WTC11 (cell line): ENCODE results near the gene TMED5. TPM values are rescaled to one million over a fixed set of nuclear protein-coding genes. Genes with fewer than 3 reads are reported as not detected.
A peak's percentile ranks its signal among the peaks of the same experiment; 100 is the strongest.

ENCODE experiments used
- ATAC-seq: fragments of 200-7000 bp; cut with Tn5 transposase; 2 replicates; pipeline ENCODE4 v1.10.0; 2021; ENCODE audit warnings: mild to moderate bottlenecking, moderate library complexity
- CTCF ChIA-PET: fragments of 300-600 bp; sonication (Branson Sonifier 250); formaldehyde crosslinking; loops from one replicate; lab custom pipeline; 2021; ENCODE audit warnings: antibody characterized with exemption; lab: Charles Lee
- POLR2A ChIA-PET: fragments of 350-600 bp; sonication (Branson Sonifier 250); formaldehyde crosslinking; loops from one replicate; lab custom pipeline; 2021; ENCODE audit warnings: antibody characterized with exemption; lab: Charles Lee
- DNase-seq: peaks from one replicate; pipeline ENCODE4 v3.0.0; 2021; ENCODE audit warnings: low spot score
- H3K27ac Mint-ChIP-seq: 2 replicates; pipeline ENCODE4 v1.8.0; 2021; ENCODE audit warnings: mixed read lengths
- H3K27me3 Mint-ChIP-seq: 2 replicates; pipeline ENCODE4 v1.8.0; 2021; ENCODE audit warnings: low read depth, mild to moderate bottlenecking, moderate library complexity, mixed read lengths
- H3K36me3 Mint-ChIP-seq: 2 replicates; pipeline ENCODE4 v1.8.0; 2021; ENCODE audit warnings: mixed read lengths
- H3K4me1 Mint-ChIP-seq: 2 replicates; pipeline ENCODE4 v1.8.0; 2022; ENCODE audit warnings: mixed read lengths
- H3K4me3 Mint-ChIP-seq: 2 replicates; pipeline ENCODE4 v1.8.0; 2021; ENCODE audit warnings: mild to moderate bottlenecking, moderate library complexity, mixed read lengths
- H3K9me3 Mint-ChIP-seq: 2 replicates; pipeline ENCODE4 v1.8.0; 2021; ENCODE audit warnings: mixed read lengths
- ATF3 ChIP-seq: sonication (generic); formaldehyde crosslinking; conservative IDR thresholded peaks from 2 replicates; pipeline ENCODE4 v1.8.1; 2022; ENCODE audit warnings: mild to moderate bottlenecking, missing genetic modification reagents
- CBFB ChIP-seq: sonication (generic); formaldehyde crosslinking; IDR thresholded peaks from 2 replicates; pipeline ENCODE4 v1.8.1; 2022; ENCODE audit warnings: mild to moderate bottlenecking, low read depth, missing genetic modification reagents
- CREB1 ChIP-seq: sonication (generic); formaldehyde crosslinking; IDR thresholded peaks from 2 replicates; pipeline ENCODE4 v1.8.0; 2023; ENCODE audit warnings: mild to moderate bottlenecking, missing genetic modification reagents
- CREM ChIP-seq: sonication (generic); formaldehyde crosslinking; IDR thresholded peaks from 2 replicates; pipeline ENCODE4 v1.8.1; 2022; ENCODE audit warnings: mild to moderate bottlenecking, missing genetic modification reagents, moderate library complexity
- E2F4 ChIP-seq: sonication (generic); formaldehyde crosslinking; IDR thresholded peaks from 2 replicates; pipeline ENCODE4 v1.8.1; 2022; ENCODE audit warnings: low read depth, mild to moderate bottlenecking, moderate library complexity, missing genetic modification reagents, borderline replicate concordance
- ERG ChIP-seq: fragments of 250-450 bp; sonication (Bioruptor Pico); IDR thresholded peaks from 2 replicates; pipeline ENCODE4 v1.8.0; 2021; ENCODE audit warnings: mild to moderate bottlenecking
- ESRRA ChIP-seq: sonication (generic); formaldehyde crosslinking; IDR thresholded peaks from 2 replicates; pipeline ENCODE4 v1.8.1; 2022; ENCODE audit warnings: mild to moderate bottlenecking, missing genetic modification reagents, borderline replicate concordance
- ETV6 ChIP-seq: sonication (generic); formaldehyde crosslinking; IDR thresholded peaks from 2 replicates; pipeline ENCODE4 v1.8.1; 2022; ENCODE audit warnings: mild to moderate bottlenecking, missing genetic modification reagents
- FOXK1 ChIP-seq: sonication (generic); formaldehyde crosslinking; IDR thresholded peaks from 2 replicates; pipeline ENCODE4 v1.8.0; 2022; ENCODE audit warnings: mild to moderate bottlenecking, moderate library complexity, missing genetic modification reagents
- FOXP4 ChIP-seq: sonication (generic); formaldehyde crosslinking; IDR thresholded peaks from 2 replicates; pipeline ENCODE4 v1.8.0; 2022; ENCODE audit warnings: mild to moderate bottlenecking, missing genetic modification reagents
- GTF2I ChIP-seq: fragments of 250-450 bp; sonication (Bioruptor Pico); conservative IDR thresholded peaks from 2 replicates; pipeline ENCODE4 v1.4.0; 2021; ENCODE audit warnings: mild to moderate bottlenecking
- HMGXB4 ChIP-seq: sonication (generic); formaldehyde crosslinking; IDR thresholded peaks from 2 replicates; pipeline ENCODE4 v1.8.1; 2023; ENCODE audit warnings: mild to moderate bottlenecking, moderate library complexity, missing genetic modification reagents
- IRF1 ChIP-seq: sonication (generic); formaldehyde crosslinking; IDR thresholded peaks from 2 replicates; pipeline ENCODE4 v1.8.0; 2023; ENCODE audit warnings: missing genetic modification reagents
- KAT7 ChIP-seq: sonication (generic); formaldehyde crosslinking; IDR thresholded peaks from 2 replicates; pipeline ENCODE4 v1.8.1; 2023; ENCODE audit warnings: missing genetic modification reagents, mild to moderate bottlenecking, borderline replicate concordance
- NR1H2 ChIP-seq: sonication (generic); formaldehyde crosslinking; IDR thresholded peaks from 2 replicates; pipeline ENCODE4 v1.9.0; 2021; ENCODE audit warnings: mild to moderate bottlenecking, moderate library complexity, missing genetic modification reagents
- NR3C1 ChIP-seq: sonication (generic); formaldehyde crosslinking; conservative IDR thresholded peaks from 2 replicates; pipeline ENCODE4 v1.8.1; 2023; ENCODE audit warnings: low read depth, mild to moderate bottlenecking, missing genetic modification reagents
- TEAD1 ChIP-seq: sonication (generic); formaldehyde crosslinking; IDR thresholded peaks from 2 replicates; pipeline ENCODE4 v1.8.0; 2022; ENCODE audit warnings: mild to moderate bottlenecking, missing genetic modification reagents
- USF2 ChIP-seq: sonication (generic); formaldehyde crosslinking; IDR thresholded peaks from 2 replicates; pipeline ENCODE4 v1.8.1; 2023; ENCODE audit warnings: mild to moderate bottlenecking, missing genetic modification reagents, moderate library complexity
- ZBTB43 ChIP-seq: sonication (generic); formaldehyde crosslinking; IDR thresholded peaks from 2 replicates; pipeline ENCODE4 v1.8.1; 2023; ENCODE audit warnings: mild to moderate bottlenecking, missing genetic modification reagents
- ZNF232 ChIP-seq: sonication (generic); formaldehyde crosslinking; IDR thresholded peaks from 2 replicates; pipeline ENCODE4 v1.8.0; 2022; ENCODE audit warnings: mild to moderate bottlenecking, missing genetic modification reagents
- ZNF281 ChIP-seq: sonication (generic); formaldehyde crosslinking; IDR thresholded peaks from 2 replicates; pipeline ENCODE4 v1.8.0; 2023; ENCODE audit warnings: mild to moderate bottlenecking, missing genetic modification reagents
- ZNF396 ChIP-seq: fragments of 250-450 bp; sonication (Bioruptor Pico); IDR thresholded peaks from 2 replicates; pipeline ENCODE4 v1.8.0; 2021; ENCODE audit warnings: mild to moderate bottlenecking, moderate library complexity, borderline replicate concordance
- total RNA-seq: library from RNA; stranded (reverse); gene quantifications from 3 replicates; pipeline ENCODE4 v1.2.3, GENCODE V29; 2021

TMED5 gene
- total RNA-seq, 1 experiment from 2014 or later = 28.5 TPM

GRCh38 chr1:93137604-93138292 is 42.5 kb downstream of the TMED5 start:
- Mint-ChIP-seq H3K27ac (no peak overlapping the region), H3K4me1 (no peaks in the 10 kb centered on the region), H3K9me3 (no peaks in the 10 kb centered on the region), H3K4me3 (no peak overlapping the region)
- CTCF ChIA-PET = no interaction called here
- no peak for DNase-seq
- TF ChIP-seq ESRRA (CRISPR knock-in tag) = no peak
- no peak for TF ChIP-seq NR3C1
- no peak for TF ChIP-seq CREB1
- TF ChIP-seq ZNF232 (CRISPR knock-in tag) = no peak
- no peak for TF ChIP-seq ATF3
- TF ChIP-seq IRF1 (CRISPR knock-in tag) = no peak
- no peak for TF ChIP-seq KAT7 (CRISPR knock-in tag)
- TF ChIP-seq CREM (CRISPR knock-in tag) = no peak
- no peak for TF ChIP-seq GTF2I
- no peak for TF ChIP-seq FOXP4 (CRISPR knock-in tag)
- no peak for TF ChIP-seq TEAD1
- no peak for TF ChIP-seq CBFB
- TF ChIP-seq E2F4 (CRISPR knock-in tag) = no peak
- TF ChIP-seq ZBTB43 (CRISPR knock-in tag) = no peak
- no peak for TF ChIP-seq ERG (CRISPR knock-in tag)
- no peak for TF ChIP-seq ZNF396
- TF ChIP-seq, all 79 proteins: peak for 0
- Mint-ChIP-seq H3K36me3 (peaks cover 69% of the 10 kb centered on the region), H3K27me3 (no peaks in the 10 kb centered on the region)
- POLR2A ChIA-PET = interaction anchor here (0.5 kb wide), 1 partner anchor 34 kb away, joined by 5 read pairs; no protein-coding TSS in a partner anchor
- ATAC-seq = no peak

GRCh38 chr1:93136445-93136844 is 43.8 kb downstream of the TMED5 start:
- no peaks in the 10 kb centered on the region for H3K9me3 Mint-ChIP-seq
- ATAC-seq (no peak), DNase-seq (no peak)
- POLR2A ChIA-PET = no interaction called here
- H3K27me3 Mint-ChIP-seq = no peaks in the 10 kb centered on the region
- no peak overlapping the region for H3K4me3 Mint-ChIP-seq
- CTCF ChIA-PET = interaction anchor here (1.0 kb wide), 1 partner anchor 56 kb away, joined by 6 read pairs; no protein-coding TSS in a partner anchor
- no peaks in the 10 kb centered on the region for H3K4me1 Mint-ChIP-seq
- peak overlapping the region; percentile 27; the same call in 1 of the 2 replicates for H3K27ac Mint-ChIP-seq
- H3K36me3 Mint-ChIP-seq = peaks cover 60% of the 10 kb centered on the region
- TF ChIP-seq NR1H2 (CRISPR knock-in tag) (no peak), ZNF281 (CRISPR knock-in tag) (no peak), ZNF232 (CRISPR knock-in tag) (no peak), HMGXB4 (CRISPR knock-in tag) (no peak), USF2 (CRISPR knock-in tag) (no peak), FOXK1 (CRISPR knock-in tag) (no peak), ETV6 (CRISPR knock-in tag) (no peak)
